Neuron (in vitro differentiated cells): ENCODE results near the gene RYR2.
A peak's percentile ranks its signal among the peaks of the same experiment; 100 is the strongest.
"Not testable (repeated sequence)": the region's sequence is repeated elsewhere in the genome, so short reads cannot be mapped to it uniquely, and the experiment has no call there.

Experiments used
- H2AFZ ChIP-seq: one replicate; pipeline ENCODE4 v1.6.1; 2013; ENCODE audit warnings: low read depth, mild to moderate bottlenecking, inconsistent platforms, low read length, moderate library complexity
- H3K27me3 ChIP-seq: one replicate; pipeline ENCODE4 v1.6.1; 2013; ENCODE audit warnings: low read length; ENCODE audit not compliant: insufficient read depth
- H3K36me3 ChIP-seq: one replicate; pipeline ENCODE4 v1.6.1; 2013; ENCODE audit warnings: low read length; ENCODE audit not compliant: insufficient read depth
- H3K4me1 ChIP-seq: one replicate; pipeline ENCODE4 v1.6.1; 2013; ENCODE audit warnings: low read length; ENCODE audit not compliant: insufficient read depth
- H3K4me3 ChIP-seq: 2 replicates; pipeline ENCODE4 v1.5.1; 2013; ENCODE audit warnings: mild to moderate bottlenecking, low read length, moderate library complexity
- H3K9me3 ChIP-seq: one replicate; pipeline ENCODE4 v1.6.1; 2013; ENCODE audit warnings: low read length

The RYR2 gene

GRCh38 chr1:237841485-237841884, 799.5 kb downstream of the RYR2 start:
- H3K4me1 ChIP-seq: no peaks in the 10 kb centered on the region
- no peak overlapping the region for H2AFZ ChIP-seq
- H3K27me3 ChIP-seq: no peaks in the 10 kb centered on the region
- no peaks in the 10 kb centered on the region for H3K36me3 ChIP-seq
- no peaks in the 10 kb centered on the region for H3K9me3 ChIP-seq
- H3K4me3 ChIP-seq: no peak overlapping the region

- not testable (repeated sequence) for H3K36me3 ChIP-seq, H2AFZ ChIP-seq, H3K4me3 ChIP-seq, H3K9me3 ChIP-seq, H3K27me3 ChIP-seq, H3K4me1 ChIP-seq
These were observed 801.5 kb downstream of the RYR2 start for GRCh38 chr1:237843516-237843915.

GRCh38 chr1:237851210-237851845, 809.3 kb downstream of the RYR2 start:
- Histone ChIP-seq H3K27me3 (no peaks in the 10 kb centered on the region), H3K4me1 (no peaks in the 10 kb centered on the region), H2AFZ (no peak overlapping the region), H3K4me3 (no peak overlapping the region), H3K9me3 (no peaks in the 10 kb centered on the region), H3K36me3 (no peaks in the 10 kb centered on the region)

GRCh38 chr1:237852342-237852741, 810.4 kb downstream of the RYR2 start:
- Histone ChIP-seq H3K4me1 (no peaks in the 10 kb centered on the region), H3K9me3 (no peaks in the 10 kb centered on the region), H2AFZ (no peak overlapping the region), H3K36me3 (no peaks in the 10 kb centered on the region), H3K4me3 (no peak overlapping the region), H3K27me3 (no peaks in the 10 kb centered on the region)

- no peak overlapping the region for H2AFZ ChIP-seq
- H3K9me3 ChIP-seq: no peaks in the 10 kb centered on the region
- H3K36me3 ChIP-seq: no peaks in the 10 kb centered on the region
- H3K4me1 ChIP-seq: no peaks in the 10 kb centered on the region
- H3K27me3 ChIP-seq: no peaks in the 10 kb centered on the region
- no peak overlapping the region for H3K4me3 ChIP-seq
These were observed 815.5 kb downstream of the RYR2 start for GRCh38 chr1:237857455-237857854.

- Histone ChIP-seq H3K4me3 (no peak overlapping the region), H3K36me3 (no peaks in the 10 kb centered on the region), H3K9me3 (no peaks in the 10 kb centered on the region), H3K27me3 (no peaks in the 10 kb centered on the region), H2AFZ (no peak overlapping the region), H3K4me1 (no peaks in the 10 kb centered on the region)
These were observed 817.0 kb downstream of the RYR2 start for GRCh38 chr1:237858992-237859391.

GRCh38 chr1:237861944-237862343, 820.0 kb downstream of the RYR2 start:
- no peak overlapping the region for H2AFZ ChIP-seq
- H3K27me3 ChIP-seq: no peaks in the 10 kb centered on the region
- H3K36me3 ChIP-seq: no peaks in the 10 kb centered on the region
- no peaks in the 10 kb centered on the region for H3K4me1 ChIP-seq
- no peaks in the 10 kb centered on the region for H3K9me3 ChIP-seq
- H3K4me3 ChIP-seq: no peak overlapping the region

- Histone ChIP-seq H3K4me1 (no peaks in the 10 kb centered on the region), H3K9me3 (no peaks in the 10 kb centered on the region), H2AFZ (no peak overlapping the region), H3K36me3 (no peaks in the 10 kb centered on the region), H3K27me3 (no peaks in the 10 kb centered on the region), H3K4me3 (no peak overlapping the region)
These were observed 821.2 kb downstream of the RYR2 start for GRCh38 chr1:237863234-237863633.

- H3K4me1 ChIP-seq: no peaks in the 10 kb centered on the region
These were observed 822.6 kb downstream of the RYR2 start for GRCh38 chr1:237864338-237865244.

GRCh38 chr1:237867380-237867888, 825.5 kb downstream of the RYR2 start:
- no peaks in the 10 kb centered on the region for H3K27me3 ChIP-seq
- H3K4me1 ChIP-seq: no peaks in the 10 kb centered on the region
- no peak overlapping the region for H2AFZ ChIP-seq
- no peak overlapping the region for H3K4me3 ChIP-seq
- no peaks in the 10 kb centered on the region for H3K36me3 ChIP-seq
- H3K9me3 ChIP-seq: no peaks in the 10 kb centered on the region

More at GRCh38 chr1:237864338-237865244, 822.6 kb downstream of the RYR2 start:
- Histone ChIP-seq H2AFZ (peak overlapping the region; percentile 1), H3K36me3 (no peaks in the 10 kb centered on the region), H3K4me3 (peak overlapping the region; percentile 20), H3K27me3 (no peaks in the 10 kb centered on the region), H3K9me3 (no peaks in the 10 kb centered on the region)

- no peaks in the 10 kb centered on the region for H3K27me3 ChIP-seq
- H2AFZ ChIP-seq: no peak overlapping the region
- H3K9me3 ChIP-seq: no peaks in the 10 kb centered on the region
- no peaks in the 10 kb centered on the region for H3K36me3 ChIP-seq
- H3K4me3 ChIP-seq: no peak overlapping the region
- H3K4me1 ChIP-seq: peaks cover 7% of the 10 kb centered on the region
These were observed 827.0 kb downstream of the RYR2 start for GRCh38 chr1:237868817-237869600.

GRCh38 chr1:237873487-237874211, 831.7 kb downstream of the RYR2 start:
- Histone ChIP-seq H3K9me3 (no peaks in the 10 kb centered on the region), H3K4me1 (peaks cover 17% of the 10 kb centered on the region), H2AFZ (no peak overlapping the region), H3K4me3 (no peak overlapping the region), H3K27me3 (no peaks in the 10 kb centered on the region), H3K36me3 (no peaks in the 10 kb centered on the region)
